CD4-positive, CD25-positive, alpha-beta regulatory T cell (primary cell): ENCODE data around the gene GNPAT. TPM values are rescaled to one million over a fixed set of nuclear protein-coding genes. Genes with fewer than 3 reads are reported as not detected.
"Not testable (repeated sequence)": the region's sequence is repeated elsewhere in the genome, so short reads cannot be mapped to it uniquely, and the experiment has no call there.

ENCODE experiments used
- ATAC-seq, 2 donors: fragments of 150-1000 bp; cut with Tn5 transposase; one replicate each; pipeline ENCODE4 v1.10.0; 2021; ENCODE audit warnings: low read depth in 2 of 2, moderate number of reproducible peaks in 2 of 2, moderate library complexity in 1 of 2
- DNase-seq, 3 donors: peaks; one replicate each; pipeline versions ENCODE4 v3.0.0 to v3.0.0-alpha.2; 2012 to 2022; ENCODE audit warnings: mixed read lengths in 1 of 3
- H3K27ac ChIP-seq: one replicate; pipeline ENCODE4 v1.7.0; 2013; ENCODE audit warnings: mild to moderate bottlenecking, low read length; ENCODE audit not compliant: insufficient read depth, poor library complexity, severe bottlenecking
- H3K27me3 ChIP-seq: one replicate; pipeline ENCODE4 v1.7.0; 2013; ENCODE audit warnings: low read length; ENCODE audit not compliant: control insufficient read depth, insufficient read depth
- H3K36me3 ChIP-seq: one replicate; pipeline ENCODE4 v1.7.0; 2013; ENCODE audit warnings: mild to moderate bottlenecking, low read length, moderate library complexity; ENCODE audit not compliant: control insufficient read depth, insufficient read depth
- H3K4me1 ChIP-seq: 2 replicates; pipeline ENCODE4 v1.7.0; 2013; ENCODE audit warnings: mild to moderate bottlenecking, low read length; ENCODE audit not compliant: insufficient read depth, control insufficient read depth, poor library complexity, severe bottlenecking
- H3K4me3 ChIP-seq: one replicate; pipeline ENCODE4 v1.7.0; 2013; ENCODE audit warnings: low read depth, mild to moderate bottlenecking, low read length, moderate library complexity
- H3K9me3 ChIP-seq, 2 experiments: 1 replicate in 1 of 2; 2 replicates in 1 of 2; pipeline ENCODE4 v1.7.0; 2013; ENCODE audit warnings: low read length in 2 of 2, mild to moderate bottlenecking in 1 of 2, moderate library complexity in 1 of 2; ENCODE audit not compliant: control insufficient read depth in 2 of 2
- H3K27ac Mint-ChIP-seq, 3 donors: one replicate each; pipeline ENCODE4 v1.8.0; 2020 to 2022; ENCODE audit warnings: mild to moderate bottlenecking in 3 of 3, mixed read lengths in 3 of 3, moderate library complexity in 2 of 3
- H3K27me3 Mint-ChIP-seq: one replicate; pipeline ENCODE4 v1.8.0; 2022; ENCODE audit warnings: mild to moderate bottlenecking, mixed read lengths
- H3K36me3 Mint-ChIP-seq: one replicate; pipeline ENCODE4 v1.8.0; 2020; ENCODE audit warnings: mixed read lengths
- H3K4me1 Mint-ChIP-seq, 4 donors: one replicate each; pipeline ENCODE4 v1.8.0; 2020 to 2022; ENCODE audit warnings: mixed read lengths in 4 of 4, mild to moderate bottlenecking in 1 of 4
- H3K4me3 Mint-ChIP-seq, 4 donors: one replicate each; pipeline ENCODE4 v1.8.0; 2020 to 2022; ENCODE audit warnings: mild to moderate bottlenecking in 4 of 4, mixed read lengths in 4 of 4, moderate library complexity in 3 of 4
- H3K9me3 Mint-ChIP-seq, 7 donors: one replicate each; pipeline ENCODE4 v1.8.0; 2020 to 2022; ENCODE audit warnings: mixed read lengths in 7 of 7, mild to moderate bottlenecking in 3 of 7, moderate library complexity in 2 of 7
- polyA plus RNA-seq, 4 donors: library from polyadenylated mRNA; unstranded; fragments of 300-500 nt; fragmentation: Illumina TruSeq; gene quantifications; one replicate each; pipeline ENCODE4 v1.2.3, GENCODE V29; 2021
- total RNA-seq: library from RNA; stranded (reverse); gene quantifications from one replicate; pipeline ENCODE4 v1.2.3, GENCODE V29; 2022

The GNPAT gene
- total and polyA plus RNA-seq, 5 donors from 2014 or later, result 23.1 to 46.8 (median 41.0) TPM

- Histone ChIP-seq H3K27me3 (no peaks in the 10 kb centered on the region), H3K27ac (no peak overlapping the region), H3K4me1 (peaks cover 10% of the 10 kb centered on the region), H3K9me3 (no peaks in the 10 kb centered on the region), H3K4me3 (no peak overlapping the region), H3K36me3 (no peaks in the 10 kb centered on the region)
- peaks cover 3 to 14% (median 8%) of the 10 kb centered on the region in 4 donors for H3K4me1 Mint-ChIP-seq
- no peaks in the 10 kb centered on the region for H3K36me3 Mint-ChIP-seq
- DNase-seq, result no peak
- H3K9me3 Mint-ChIP-seq, result no peaks in the 10 kb centered on the region
- no peak overlapping the region for H3K27ac Mint-ChIP-seq
- no peak overlapping the region for H3K4me3 Mint-ChIP-seq
- peaks cover 11% of the 10 kb centered on the region for H3K27me3 Mint-ChIP-seq
- ATAC-seq, result no peak
Measured at GRCh38 chr1:231208980-231209379, 32.0 kb upstream of the GNPAT start.

- Mint-ChIP-seq H3K4me1 (peaks cover 3 to 14% (median 8%) of the 10 kb centered on the region in 4 donors), H3K4me3 (no peak overlapping the region), H3K36me3 (no peaks in the 10 kb centered on the region), H3K27me3 (peaks cover 11% of the 10 kb centered on the region), H3K9me3 (no peaks in the 10 kb centered on the region), H3K27ac (no peak overlapping the region)
- no peak overlapping the region for H3K27ac ChIP-seq
- ATAC-seq (no peak), DNase-seq (no peak)
- H3K9me3 ChIP-seq, result no peaks in the 10 kb centered on the region
- H3K4me3 ChIP-seq, result no peak overlapping the region
- no peaks in the 10 kb centered on the region for H3K36me3 ChIP-seq
- H3K4me1 ChIP-seq, result peaks cover 10% of the 10 kb centered on the region
- no peaks in the 10 kb centered on the region for H3K27me3 ChIP-seq
Measured at GRCh38 chr1:231209531-231209930, 31.5 kb upstream of the GNPAT start.

- Histone ChIP-seq H3K4me3 (no peak overlapping the region), H3K36me3 (no peaks in the 10 kb centered on the region), H3K27me3 (no peaks in the 10 kb centered on the region), H3K9me3 (no peaks in the 10 kb centered on the region), H3K27ac (no peak overlapping the region), H3K4me1 (peaks cover 10% of the 10 kb centered on the region)
- DNase-seq, result no peak
- H3K4me1 Mint-ChIP-seq, result peaks cover 3 to 19% (median 10%) of the 10 kb centered on the region in 4 donors
- no peak for ATAC-seq
- no peaks in the 10 kb centered on the region for H3K9me3 Mint-ChIP-seq
- peaks cover 11% of the 10 kb centered on the region for H3K27me3 Mint-ChIP-seq
- H3K4me3 Mint-ChIP-seq, result no peak overlapping the region
- H3K36me3 Mint-ChIP-seq, result no peaks in the 10 kb centered on the region
- H3K27ac Mint-ChIP-seq, result no peak overlapping the region
Measured at GRCh38 chr1:231210126-231210525, 30.9 kb upstream of the GNPAT start.

- Histone ChIP-seq H3K27ac (no peak overlapping the region), H3K27me3 (no peaks in the 10 kb centered on the region), H3K36me3 (no peaks in the 10 kb centered on the region), H3K4me1 (peaks cover 10% of the 10 kb centered on the region), H3K9me3 (no peaks in the 10 kb centered on the region), H3K4me3 (peak overlapping the region; percentile 68)
- peak; percentile 80 to 92 (median 84) for DNase-seq
- H3K9me3 Mint-ChIP-seq, result no peaks in the 10 kb centered on the region
- peak; percentile 88 to 93 for ATAC-seq
- H3K36me3 Mint-ChIP-seq, result no peaks in the 10 kb centered on the region
- peaks cover 11% of the 10 kb centered on the region for H3K27me3 Mint-ChIP-seq
- peaks cover 5 to 30% (median 18%) of the 10 kb centered on the region in 4 donors for H3K4me1 Mint-ChIP-seq
- peak overlapping the region; percentile 73 to 94 (median 91) for H3K4me3 Mint-ChIP-seq
- peak overlapping the region in 2 of 3 donors; percentile 57 to 72 for H3K27ac Mint-ChIP-seq
Measured at GRCh38 chr1:231211005-231211857, 29.8 kb upstream of the GNPAT start.

GRCh38 chr1:231212301-231212700, 28.7 kb upstream of the GNPAT start:
- not testable (repeated sequence) for H3K4me3 Mint-ChIP-seq, H3K27ac ChIP-seq, H3K27me3 ChIP-seq, H3K4me1 ChIP-seq, H3K9me3 Mint-ChIP-seq, H3K27ac Mint-ChIP-seq, DNase-seq, ATAC-seq, H3K9me3 ChIP-seq, H3K36me3 ChIP-seq, H3K36me3 Mint-ChIP-seq, H3K4me3 ChIP-seq
- Mint-ChIP-seq H3K27me3 (peaks cover 12% of the 10 kb centered on the region), H3K4me1 (peaks cover 5 to 32% (median 18%) of the 10 kb centered on the region in 4 donors)

GRCh38 chr1:231213831-231214573, 27.0 kb upstream of the GNPAT start:
- ATAC-seq (no peak), DNase-seq (no peak)
- peaks cover 12% of the 10 kb centered on the region for H3K27me3 Mint-ChIP-seq
- no peak overlapping the region for H3K4me3 ChIP-seq
- no peak overlapping the region for H3K27ac Mint-ChIP-seq
- no peaks in the 10 kb centered on the region for H3K9me3 ChIP-seq
- no peaks in the 10 kb centered on the region for H3K27me3 ChIP-seq
- no peaks in the 10 kb centered on the region for H3K9me3 Mint-ChIP-seq
- H3K4me3 Mint-ChIP-seq, result no peak overlapping the region
- H3K36me3 Mint-ChIP-seq, result no peaks in the 10 kb centered on the region
- H3K36me3 ChIP-seq, result no peaks in the 10 kb centered on the region
- peaks cover 5 to 32% (median 18%) of the 10 kb centered on the region in 4 donors for H3K4me1 Mint-ChIP-seq
- H3K4me1 ChIP-seq, result peaks cover 10% of the 10 kb centered on the region
- no peak overlapping the region for H3K27ac ChIP-seq

GRCh38 chr1:231214918-231215680, 25.9 kb upstream of the GNPAT start:
- no peak overlapping the region for H3K4me3 ChIP-seq
- no peaks in the 10 kb centered on the region for H3K36me3 ChIP-seq
- H3K27ac ChIP-seq, result no peak overlapping the region
- H3K27me3 Mint-ChIP-seq, result peaks cover 12% of the 10 kb centered on the region
- ATAC-seq (no peak), DNase-seq (peak in 1 of 3 donors; percentile 10)
- H3K9me3 ChIP-seq, result no peaks in the 10 kb centered on the region
- no peaks in the 10 kb centered on the region for H3K36me3 Mint-ChIP-seq
- H3K4me1 ChIP-seq, result peaks cover 10% of the 10 kb centered on the region
- peaks cover 5 to 32% (median 18%) of the 10 kb centered on the region in 4 donors for H3K4me1 Mint-ChIP-seq
- no peaks in the 10 kb centered on the region for H3K9me3 Mint-ChIP-seq
- H3K4me3 Mint-ChIP-seq, result no peak overlapping the region
- peak overlapping the region in 1 of 3 donors; percentile 8 for H3K27ac Mint-ChIP-seq
- H3K27me3 ChIP-seq, result no peaks in the 10 kb centered on the region
